SK-N-MC (cell line): ENCODE measurements around the gene MTUS2.

ENCODE experiments used
- EZH2 ChIP-seq: fragments of 200-600 bp; sonication (generic); IDR thresholded peaks from one replicate; pipeline ENCODE4 v1.6.1; 2017; ENCODE audit warnings: antibody characterized with exemption
- POLR2AphosphoS5 ChIP-seq: IDR thresholded peaks from 2 replicates; pipeline ENCODE4 v1.6.1; 2012; ENCODE audit warnings: mild to moderate bottlenecking, low read depth, low read length, borderline replicate concordance

- TF ChIP-seq EZH2 (no peak), POLR2AphosphoS5 (no peak)
Observed at GRCh38 chr13:28958441-28958840, 138.3 kb downstream of the MTUS2 start.
